Gastroesophageal sphincter (tissue), 3 donors: ENCODE results near the gene RELCH.

Experiments used
- CTCF ChIP-seq, 4 experiments: fragments of 200-600 bp in 2 of 4; fragments of 450-650 bp in 2 of 4; sonication (generic) in 1 of 4; IDR thresholded peaks; one replicate each; pipeline ENCODE4 v1.5.1; 2017 to 2019; ENCODE audit warnings: antibody characterized with exemption in 4 of 4, mild to moderate bottlenecking in 2 of 4, moderate library complexity in 2 of 4
- EP300 ChIP-seq: sonication (generic); formaldehyde crosslinking; IDR thresholded peaks from one replicate; pipeline ENCODE4 v1.6.1; 2017; ENCODE audit warnings: antibody characterized with exemption, mild to moderate bottlenecking
- POLR2A ChIP-seq, 2 donors: fragments of 450-650 bp; IDR thresholded peaks; one replicate each; pipeline ENCODE4 v1.6.1; 2017; ENCODE audit warnings: antibody characterized with exemption in 2 of 2, mild to moderate bottlenecking in 2 of 2, moderate library complexity in 1 of 2
- POLR2AphosphoS5 ChIP-seq: sonication (generic); formaldehyde crosslinking; IDR thresholded peaks from one replicate; pipeline ENCODE4 v1.6.1; 2017; ENCODE audit warnings: antibody characterized with exemption

GRCh38 chr18:62245699-62246098 lies 58.6 kb downstream of the RELCH start:
- TF ChIP-seq CTCF (IDR thresholded peaks at IDR 0.05) (no peak), EP300 (no peak), POLR2A (IDR thresholded peaks at IDR 0.05) (no peak), POLR2AphosphoS5 (no peak)
